Stomach (tissue), 4 donors: ENCODE data around the gene DPYSL5.

ENCODE experiments used
- EP300 ChIP-seq: sonication (generic); formaldehyde crosslinking; IDR thresholded peaks from one replicate; pipeline ENCODE4 v1.6.1; 2017; ENCODE audit warnings: antibody characterized with exemption
- TF ChIP-seq, protein P1 (sequence below), 7 experiments: fragments of 450-650 bp in 4 of 7; fragments of 200-600 bp in 3 of 7; sonication (generic) in 3 of 7; IDR thresholded peaks; one replicate each; pipeline ENCODE4 v1.5.1; 2016 to 2019; ENCODE audit warnings: antibody characterized with exemption in 7 of 7, control low read depth in 2 of 7, mild to moderate bottlenecking in 1 of 7

DNA sequence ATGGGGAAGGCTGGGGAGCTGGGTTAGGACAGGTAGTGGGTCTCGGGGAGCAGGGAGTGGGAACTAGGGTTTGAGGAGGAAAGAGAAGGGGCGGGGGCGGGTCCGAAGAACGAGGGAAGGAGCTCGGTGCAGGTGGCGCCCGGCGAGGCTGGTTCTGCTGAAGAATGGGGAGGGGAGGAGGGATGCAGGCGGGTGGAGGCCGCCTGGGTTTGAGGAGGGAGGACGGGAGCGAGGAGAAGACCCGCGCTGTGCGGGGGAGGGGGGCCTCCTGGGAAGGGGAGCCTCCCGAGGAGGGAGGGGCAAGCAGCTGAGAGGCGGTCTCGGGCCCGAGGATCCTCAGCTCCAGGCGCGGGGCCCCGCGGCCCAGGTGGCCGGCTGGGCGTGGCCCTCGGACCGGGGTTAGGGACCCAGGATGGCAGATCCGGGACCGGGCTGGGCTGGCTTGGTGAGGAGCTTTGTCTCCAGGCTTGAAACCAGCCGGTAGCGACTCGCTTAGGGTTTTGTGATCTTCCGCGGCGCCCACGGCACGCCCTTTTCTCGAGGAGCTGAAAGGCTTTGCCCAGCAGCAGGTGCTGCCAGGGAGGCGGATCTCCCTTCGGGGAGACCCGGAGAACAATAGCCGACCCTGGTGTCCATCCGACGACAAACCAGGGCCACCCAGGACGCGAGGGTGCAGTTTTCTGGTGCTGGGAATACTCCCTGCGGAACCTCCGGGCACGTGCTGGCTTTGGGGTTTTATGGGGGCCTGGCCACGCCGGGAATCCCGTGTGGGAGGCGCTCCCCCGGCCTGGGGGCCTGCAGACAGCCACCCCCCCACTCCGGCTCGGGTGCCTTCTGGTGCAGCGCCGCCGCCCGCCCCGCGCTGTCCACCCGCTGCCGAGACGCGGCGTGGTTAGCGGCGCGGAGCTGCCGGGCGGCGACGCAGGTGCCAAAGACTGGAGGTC is 1.4 kb downstream of the DPYSL5 start:
- TF ChIP-seq, protein P1, sequence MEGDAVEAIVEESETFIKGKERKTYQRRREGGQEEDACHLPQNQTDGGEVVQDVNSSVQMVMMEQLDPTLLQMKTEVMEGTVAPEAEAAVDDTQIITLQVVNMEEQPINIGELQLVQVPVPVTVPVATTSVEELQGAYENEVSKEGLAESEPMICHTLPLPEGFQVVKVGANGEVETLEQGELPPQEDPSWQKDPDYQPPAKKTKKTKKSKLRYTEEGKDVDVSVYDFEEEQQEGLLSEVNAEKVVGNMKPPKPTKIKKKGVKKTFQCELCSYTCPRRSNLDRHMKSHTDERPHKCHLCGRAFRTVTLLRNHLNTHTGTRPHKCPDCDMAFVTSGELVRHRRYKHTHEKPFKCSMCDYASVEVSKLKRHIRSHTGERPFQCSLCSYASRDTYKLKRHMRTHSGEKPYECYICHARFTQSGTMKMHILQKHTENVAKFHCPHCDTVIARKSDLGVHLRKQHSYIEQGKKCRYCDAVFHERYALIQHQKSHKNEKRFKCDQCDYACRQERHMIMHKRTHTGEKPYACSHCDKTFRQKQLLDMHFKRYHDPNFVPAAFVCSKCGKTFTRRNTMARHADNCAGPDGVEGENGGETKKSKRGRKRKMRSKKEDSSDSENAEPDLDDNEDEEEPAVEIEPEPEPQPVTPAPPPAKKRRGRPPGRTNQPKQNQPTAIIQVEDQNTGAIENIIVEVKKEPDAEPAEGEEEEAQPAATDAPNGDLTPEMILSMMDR (IDR thresholded peaks at IDR 0.05) = no peak
- TF ChIP-seq EP300 = no peak
